Heart left ventricle (tissue), 16 donors: ENCODE measurements around the gene IMPDH2. TPM values are rescaled to one million over a fixed set of nuclear protein-coding genes. Genes with fewer than 3 reads are reported as not detected.

Source experiments
- ATAC-seq, 4 donors: fragments of 200-7000 bp; cut with Tn5 transposase; one replicate each; pipeline ENCODE4 v1.9.1; 2020 to 2022; ENCODE audit warnings: moderate library complexity in 4 of 4, mild to moderate bottlenecking in 3 of 4, moderate number of reproducible peaks in 1 of 4
- DNase-seq, 5 donors: peaks; one replicate each; pipeline ENCODE4 v3.0.0-alpha.2; 2020
- H3K27ac ChIP-seq, 12 donors: fragments of 200-600 bp; sonication (generic) in 4 of 12; one replicate each; pipeline versions ENCODE4 v1.5.0 to v1.8.0; 2016 to 2022; ENCODE audit warnings: mild to moderate bottlenecking in 2 of 12
- H3K27me3 ChIP-seq, 9 donors: fragments of 200-600 bp; sonication (generic) in 2 of 9; one replicate each; pipeline versions ENCODE4 v1.5.1 to v1.8.0; 2016 to 2022; ENCODE audit warnings: mild to moderate bottlenecking in 3 of 9
- H3K36me3 ChIP-seq, 9 donors: fragments of 200-600 bp; sonication (generic) in 2 of 9; one replicate each; pipeline versions ENCODE4 v1.5.0 to v1.8.0; 2018 to 2022; ENCODE audit warnings: mild to moderate bottlenecking in 2 of 9
- H3K4me1 ChIP-seq, 12 donors: fragments of 200-600 bp; sonication (generic) in 4 of 12; one replicate each; pipeline versions ENCODE4 v1.5.0 to v1.8.0; 2016 to 2022; ENCODE audit warnings: mild to moderate bottlenecking in 3 of 12
- H3K4me3 ChIP-seq, 12 donors: fragments of 200-600 bp; sonication (generic) in 4 of 12; one replicate each; pipeline versions ENCODE4 v1.5.0 to v1.8.0; 2017 to 2022; ENCODE audit warnings: mild to moderate bottlenecking in 9 of 12, moderate library complexity in 4 of 12
- H3K9me3 ChIP-seq, 12 donors: fragments of 200-600 bp; sonication (generic) in 4 of 12; one replicate each; pipeline versions ENCODE4 v1.5.0 to v1.8.0; 2016 to 2022; ENCODE audit warnings: mild to moderate bottlenecking in 1 of 12
- POLR2A ChIP-seq, 2 donors: fragments of 450-650 bp; IDR thresholded peaks; one replicate each; pipeline ENCODE4 v1.6.1; 2017; ENCODE audit warnings: antibody characterized with exemption in 2 of 2, mild to moderate bottlenecking in 2 of 2, moderate library complexity in 2 of 2
- WGBS, 4 donors: extraction: QIAGEN DNeasy Blood & Tissue Kit in 2 of 4; methylation state at CpG; one replicate each; pipeline versions ENCODE4 v1.1.5 to v1.1.7; 2013 to 2018; 5-methylcytosine and 5-hydroxymethylcytosine counted together
- intact Hi-C, 10 donors: fragments of 100-400 bp; cut with DNase I; formaldehyde crosslinking; loops; one replicate each; pipeline versions ENCODE4 v1.11.1 to v1.14.2; 2022
- microRNA counts, 2 donors: library from miRNA; unstranded; fragments of <30 nt; microRNA quantifications; one replicate each; lab custom pipeline; 2016
- microRNA-seq, 4 donors: library from miRNA; unstranded; fragments of <30 nt; microRNA quantifications; one replicate each; pipeline versions ENCODE4 to v1.2.0, GENCODE V29; 2017 to 2020
- polyA plus RNA-seq, 2 donors: library from polyadenylated mRNA; stranded (reverse); fragments of 200-250 nt; gene quantifications; one replicate each; pipeline ENCODE4 v1.2.3, GENCODE V29; 2013
- total RNA-seq, 9 donors: library from RNA; depleted of rRNA in 2 of 9; stranded (reverse); fragments of >200 nt in 2 of 9; fragmentation: NEBNext Ultra II Directional in 3 of 9; extraction: Animal tissue kit (Norgen Biotek cat#: 25700) in 3 of 9; gene quantifications; one replicate each; pipeline versions ENCODE4 v1.1.0 to v1.2.4, GENCODE V29; 2016 to 2023
- TF ChIP-seq, protein P1 (sequence below), 12 donors: fragments of 200-600 bp; sonication (generic) in 4 of 12; IDR thresholded peaks; one replicate each; pipeline versions ENCODE4 v1.5.0 to v1.8.0; 2018 to 2022; ENCODE audit warnings: antibody characterized with exemption in 12 of 12, mild to moderate bottlenecking in 5 of 12
- donor health status: ischemic (EF 13 %, LVEDD 7.1; RV severe dilation, severe dysfunction).
- donor health status: healthy with polysubstance abuse.
- donor health status: DM: no; HTN: yes; CAD: no.
- donor health status: DM: no; HTN: no; CAD: no.
- donor health status: ischemic (EF 25% LVEDD 6.9; RV normal size, moderate dysfunction).
- donor health status: ischemic (EF 25% LVEDD 5.7; RV mildly dilated, moderate dysfunction).
- donor health status: healthy.
- donor health status: DM: yes; HTN: yes; CAD: no.
- donor health status: ischemic (EF 35%, LVEDD 5.7; RV mildly dilated, moderate dysfunction).
- donor health status: nonischemic (EF 11% LVEDD 7.7; RV severe dilation, severe dysfunction).
- donor health status: DM: yes; HTN: yes; CAD: no.
- donor health status: PGD.
- donor health status: ischemic (EF 29% LVEDD 5.4; RV normal size, mild dysfunction).
- donor health status: nonischemic (EF 23%, LVEDD 6.1; RV moderate dilation, normal function).

IMPDH2 gene
- total and polyA plus RNA-seq, 11 donors = 35.9 to 116 (median 55.4) TPM

DNA sequence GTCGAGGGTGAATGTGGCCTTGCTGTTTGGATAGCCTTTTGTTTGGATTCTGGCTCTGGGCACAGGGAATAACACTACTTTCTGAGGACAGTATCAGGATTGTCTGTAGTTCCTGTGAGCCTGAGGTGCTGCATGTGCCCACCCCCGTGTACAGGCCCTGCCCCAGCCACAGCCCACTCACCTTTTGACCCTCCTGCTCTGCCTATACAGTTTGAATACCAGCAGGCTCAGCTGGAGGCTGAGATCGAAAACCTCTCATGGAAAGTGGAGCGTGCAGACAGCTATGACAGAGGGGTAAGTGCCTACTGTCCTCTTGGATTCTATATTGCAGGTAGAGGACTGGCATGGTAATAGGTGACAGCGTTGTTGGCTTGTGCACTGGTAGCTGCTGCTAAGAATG lies 46.5 kb downstream of the IMPDH2 start:
- intact Hi-C loops = loop anchor here in 3 of 10 donors (10.0 kb wide), 2 partner anchors 112 to 462 kb away; partner anchors contain the start of gene QRICH1 (in 1 of the 3)
- H3K36me3 ChIP-seq = peaks cover 2 to 92% (median 85%) of the 10 kb centered on the region in 9 donors
- no peaks in the 10 kb centered on the region for H3K9me3 ChIP-seq
- DNase-seq (no peak), ATAC-seq (no peak)
- 73 to 94% (median 82%) methylated on average over 2 to 5 of the region's 5 CpGs for WGBS, 4 donors
- TF ChIP-seq POLR2A (IDR thresholded peaks at IDR 0.05) = no peak
- TF ChIP-seq, protein P1, sequence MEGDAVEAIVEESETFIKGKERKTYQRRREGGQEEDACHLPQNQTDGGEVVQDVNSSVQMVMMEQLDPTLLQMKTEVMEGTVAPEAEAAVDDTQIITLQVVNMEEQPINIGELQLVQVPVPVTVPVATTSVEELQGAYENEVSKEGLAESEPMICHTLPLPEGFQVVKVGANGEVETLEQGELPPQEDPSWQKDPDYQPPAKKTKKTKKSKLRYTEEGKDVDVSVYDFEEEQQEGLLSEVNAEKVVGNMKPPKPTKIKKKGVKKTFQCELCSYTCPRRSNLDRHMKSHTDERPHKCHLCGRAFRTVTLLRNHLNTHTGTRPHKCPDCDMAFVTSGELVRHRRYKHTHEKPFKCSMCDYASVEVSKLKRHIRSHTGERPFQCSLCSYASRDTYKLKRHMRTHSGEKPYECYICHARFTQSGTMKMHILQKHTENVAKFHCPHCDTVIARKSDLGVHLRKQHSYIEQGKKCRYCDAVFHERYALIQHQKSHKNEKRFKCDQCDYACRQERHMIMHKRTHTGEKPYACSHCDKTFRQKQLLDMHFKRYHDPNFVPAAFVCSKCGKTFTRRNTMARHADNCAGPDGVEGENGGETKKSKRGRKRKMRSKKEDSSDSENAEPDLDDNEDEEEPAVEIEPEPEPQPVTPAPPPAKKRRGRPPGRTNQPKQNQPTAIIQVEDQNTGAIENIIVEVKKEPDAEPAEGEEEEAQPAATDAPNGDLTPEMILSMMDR (IDR thresholded peaks at IDR 0.05) = no peak
- H3K27me3 ChIP-seq = no peaks in the 10 kb centered on the region
- no peak overlapping the region for H3K4me3 ChIP-seq
- H3K4me1 ChIP-seq = peaks cover 0 to 8% (median under 1%) of the 10 kb centered on the region in 12 donors
- no peak overlapping the region for H3K27ac ChIP-seq

DNA sequence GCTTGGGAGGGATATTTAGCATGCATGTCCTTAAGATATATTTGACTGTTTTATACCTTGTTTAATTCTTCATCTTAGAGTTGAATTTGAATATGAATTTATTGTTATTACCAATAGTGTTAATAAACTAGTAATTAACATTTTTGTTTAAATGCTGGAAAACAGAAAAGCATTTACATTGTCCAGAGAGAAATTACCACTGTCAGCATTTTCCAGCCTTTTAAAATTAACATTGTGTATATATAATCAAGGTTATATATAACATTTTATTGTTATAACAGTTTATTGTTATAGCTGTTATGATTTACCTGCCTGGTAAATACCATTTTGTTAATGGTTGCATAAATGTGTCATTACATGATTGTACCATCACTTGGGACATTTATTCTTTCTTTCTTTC lies 47.2 kb downstream of the IMPDH2 start:
- intact Hi-C loops = loop anchor here in 3 of 10 donors (10.0 kb wide), 2 partner anchors 113 to 463 kb away; partner anchors contain the start of gene QRICH1 (in 1 of the 3)

DNA sequence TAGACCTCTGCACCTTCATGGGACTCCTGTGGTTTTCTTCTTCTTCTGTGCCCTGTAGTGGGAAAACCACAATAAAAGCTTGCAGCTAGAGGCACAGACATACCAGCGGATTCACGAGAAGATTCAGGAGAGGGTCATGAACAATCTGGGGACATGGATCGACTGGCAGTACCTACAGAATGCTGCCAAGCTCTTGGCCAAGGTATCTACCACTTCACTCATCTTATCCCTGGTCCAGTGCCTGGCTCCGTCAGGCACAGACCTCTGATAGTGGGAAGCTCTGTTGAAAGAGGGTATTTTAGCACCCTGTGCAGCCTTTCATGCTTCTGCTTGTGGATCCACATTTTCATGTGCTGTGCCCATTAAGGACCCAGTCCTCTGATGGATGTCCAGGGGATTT lies 48.9 kb downstream of the IMPDH2 start:
- ATAC-seq (peak in 3 of 4 donors; percentile 29 to 53 (median 46)), DNase-seq (no peak)
- Histone ChIP-seq H3K36me3 (peaks cover 2 to 99% (median 97%) of the 10 kb centered on the region in 9 donors), H3K4me1 (peaks cover 0 to 8% (median 0%) of the 10 kb centered on the region in 12 donors), H3K27ac (no peak overlapping the region), H3K9me3 (no peaks in the 10 kb centered on the region), H3K4me3 (no peak overlapping the region), H3K27me3 (no peaks in the 10 kb centered on the region)
- WGBS, 4 donors = 41 to 66% (median 47%) methylated on average over 4 of the region's 4 CpGs
- no peak for TF ChIP-seq POLR2A (IDR thresholded peaks at IDR 0.05)
- intact Hi-C loops = loop anchor here in 3 of 10 donors (10.0 kb wide), 2 partner anchors 115 to 465 kb away; partner anchors contain the start of gene QRICH1 (in 1 of the 3)

More for the DNA sequence above, 47.2 kb downstream of the IMPDH2 start:
- no peaks in the 10 kb centered on the region for H3K9me3 ChIP-seq
- H3K27me3 ChIP-seq = no peaks in the 10 kb centered on the region
- ATAC-seq (no peak), DNase-seq (no peak)
- H3K4me3 ChIP-seq = no peak overlapping the region
- peaks cover 0 to 8% (median 0%) of the 10 kb centered on the region in 12 donors for H3K4me1 ChIP-seq
- no peak overlapping the region for H3K27ac ChIP-seq
- no peak for TF ChIP-seq POLR2A (IDR thresholded peaks at IDR 0.05)
- TF ChIP-seq, protein P1 (IDR thresholded peaks at IDR 0.05) = no peak
- peaks cover 2 to 98% (median 91%) of the 10 kb centered on the region in 9 donors for H3K36me3 ChIP-seq

DNA sequence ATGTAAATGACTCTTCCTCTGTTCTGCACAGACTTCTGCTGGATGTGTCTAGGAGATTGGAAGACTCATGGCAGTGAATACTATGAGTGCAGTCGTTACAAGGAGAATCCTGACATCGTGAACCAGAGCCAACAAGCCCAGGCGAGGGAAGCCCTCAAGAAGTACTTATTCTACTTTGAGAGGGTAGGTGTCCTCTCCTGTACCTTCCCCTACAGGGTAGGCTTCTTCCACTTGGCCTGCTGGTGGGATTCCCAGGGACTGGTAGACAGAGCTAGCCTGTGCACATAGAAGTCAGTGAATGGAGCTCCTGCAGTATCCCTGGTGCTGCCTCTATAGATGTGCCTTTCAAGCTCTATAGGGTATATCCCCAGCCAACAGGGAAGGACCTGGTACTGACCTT lies 49.7 kb downstream of the IMPDH2 start:
- no peak for DNase-seq
- Histone ChIP-seq H3K4me1 (peaks cover 0 to 8% (median 0%) of the 10 kb centered on the region in 12 donors), H3K27ac (no peak overlapping the region), H3K9me3 (no peaks in the 10 kb centered on the region), H3K27me3 (no peaks in the 10 kb centered on the region), H3K4me3 (no peak overlapping the region), H3K36me3 (peaks cover 6 to 99% (median 98%) of the 10 kb centered on the region in 9 donors)
- no peak for ATAC-seq
- 73 to 93% (median 91%) methylated on average over 3 of the region's 3 CpGs for WGBS, 4 donors
- intact Hi-C loops = no loop called here
- no peak for TF ChIP-seq POLR2A (IDR thresholded peaks at IDR 0.05)
- TF ChIP-seq, protein P1 (IDR thresholded peaks at IDR 0.05) = no peak

MicroRNA genes within 50 kb of the gene (microRNA counts, 767-probe panel; counts per million panel counts)
- microRNA hsa-miR-191-5p (lab: Ali Mortazavi, UCI) = 5,017 to 5,181 counts per million in 2 donors
- 71.6 to 573 counts per million in 2 donors for microRNA hsa-miR-425-5p (lab: Ali Mortazavi, UCI)

Small RNAs within 50 kb of the gene (microRNA-seq; reads per million reads assigned to microRNA genes)
- gene MIR191 (2,538 to 8,988 (median 5,805) reads per million in 4 donors), gene MIR425 (810 to 1,044 (median 895) reads per million in 4 donors)

Other genes with a start within 250 kb of the IMPDH2 start
- gene PRKAR2A, start 181.5 kb downstream of the IMPDH2 start, total RNA-seq = 10 to 100 TPM; 33.2 to 71.6 (median 44.9) TPM
- gene PRKAR2A, start 181.5 kb downstream of the IMPDH2 start, polyA plus RNA-seq = 10 to 100 TPM; 10.6 to 35.8 TPM
- gene SLC25A20, start 130.5 kb downstream of the IMPDH2 start, total RNA-seq = 100 to 1,000 TPM in 2 of 9 donors, 10 to 100 TPM in 7; 44.6 to 176 (median 69.5) TPM
- 10 to 100 TPM; 50.5 to 65.7 TPM for gene SLC25A20, start 130.5 kb downstream of the IMPDH2 start, polyA plus RNA-seq
- gene ARIH2, start 110.6 kb downstream of the IMPDH2 start, total RNA-seq = 100 to 1,000 TPM in 8 of 9 donors, 10 to 100 TPM in 1; 87.7 to 223 (median 126) TPM
- 10 to 100 TPM; 77.6 to 79.3 TPM for gene ARIH2, start 110.6 kb downstream of the IMPDH2 start, polyA plus RNA-seq
- 10 to 100 TPM; 22.1 to 42.7 (median 34.0) TPM for gene P4HTM, start 39.2 kb downstream of the IMPDH2 start, total RNA-seq
- 10 to 100 TPM; 19.0 to 27.0 TPM for gene P4HTM, start 39.2 kb downstream of the IMPDH2 start, polyA plus RNA-seq
- gene WDR6, start 22.0 kb downstream of the IMPDH2 start, total RNA-seq = 10 to 100 TPM; 56.2 to 91.2 (median 80.7) TPM
- gene WDR6, start 22.0 kb downstream of the IMPDH2 start, polyA plus RNA-seq = 10 to 100 TPM; 68.9 to 73.6 TPM
- 10 to 100 TPM in 8 of 9 donors, 1 to 10 TPM in 1; 8.1 to 24.7 (median 14.9) TPM for gene DALRD3, start 10.8 kb downstream of the IMPDH2 start, total RNA-seq
- gene DALRD3, start 10.8 kb downstream of the IMPDH2 start, polyA plus RNA-seq = 10 to 100 TPM in 1 of 2 donors, 1 to 10 TPM in 1; 6.8 to 13.3 TPM
- gene NDUFAF3, start 7.3 kb downstream of the IMPDH2 start, total RNA-seq = 100 to 1,000 TPM; 140 to 308 (median 160) TPM
- 100 to 1,000 TPM; 119 to 273 TPM for gene NDUFAF3, start 7.3 kb downstream of the IMPDH2 start, polyA plus RNA-seq
- gene QRICH1, start 64.7 kb upstream of the IMPDH2 start, total RNA-seq = 10 to 100 TPM; 44.6 to 91.6 (median 55.5) TPM
- 10 to 100 TPM; 20.0 to 31.2 TPM for gene QRICH1, start 64.7 kb upstream of the IMPDH2 start, polyA plus RNA-seq
- 100 to 1,000 TPM; 145 to 221 (median 194) TPM for gene QARS1, start 75.4 kb upstream of the IMPDH2 start, total RNA-seq
- 100 to 1,000 TPM; 177 to 197 TPM for gene QARS1, start 75.4 kb upstream of the IMPDH2 start, polyA plus RNA-seq
- gene USP19, start 91.4 kb upstream of the IMPDH2 start, total RNA-seq = 10 to 100 TPM; 47.9 to 90.3 (median 63.1) TPM
- gene USP19, start 91.4 kb upstream of the IMPDH2 start, polyA plus RNA-seq = 10 to 100 TPM; 19.2 to 34.7 TPM
- gene LAMB2, start 103.7 kb upstream of the IMPDH2 start, total RNA-seq = 1,000 to 10,000 TPM in 2 of 9 donors, 100 to 1,000 TPM in 7; 488 to 1,265 (median 769) TPM
- gene LAMB2, start 103.7 kb upstream of the IMPDH2 start, polyA plus RNA-seq = 100 to 1,000 TPM; 290 to 836 TPM
- 10 to 100 TPM in 7 of 9 donors, 1 to 10 TPM in 2; 9.7 to 24.0 (median 14.6) TPM for gene CCDC71, start 136.9 kb upstream of the IMPDH2 start, total RNA-seq
- 10 to 100 TPM in 1 of 2 donors, 1 to 10 TPM in 1; 9.8 to 17.7 TPM for gene CCDC71, start 136.9 kb upstream of the IMPDH2 start, polyA plus RNA-seq
- 100 to 1,000 TPM in 7 of 9 donors, 10 to 100 TPM in 2; 96.9 to 138 (median 112) TPM for gene KLHDC8B, start 142.2 kb upstream of the IMPDH2 start, total RNA-seq
- 100 to 1,000 TPM in 1 of 2 donors, 10 to 100 TPM in 1; 66.3 to 134 TPM for gene KLHDC8B, start 142.2 kb upstream of the IMPDH2 start, polyA plus RNA-seq
- 1 to 10 TPM; 1.3 to 5.6 (median 2.9) TPM for gene C3orf62, start 247.8 kb upstream of the IMPDH2 start, total RNA-seq
- 1 to 10 TPM; 2.5 to 3.3 TPM for gene C3orf62, start 247.8 kb upstream of the IMPDH2 start, polyA plus RNA-seq